HG02588 (cell line): ENCODE results near the gene TTC7B.
"Not testable (repeated sequence)": the region's sequence is repeated elsewhere in the genome, so short reads cannot be mapped to it uniquely, and the experiment has no call there.

Source experiments
- ATAC-seq: cut with Tn5 transposase; IDR thresholded peaks from one replicate; pipeline ENCODE4 v1.9.1; 2021; ENCODE audit warnings: mild to moderate bottlenecking, moderate library complexity; ENCODE audit not compliant: unreplicated experiment

TTC7B gene

GRCh38 chr14:90830931-90831701, 14.9 kb upstream of the TTC7B start:
- ATAC-seq, result no peak

- no peak for ATAC-seq
Measured at GRCh38 chr14:90829677-90830076, 13.4 kb upstream of the TTC7B start.

- ATAC-seq, result no peak
Measured at GRCh38 chr14:90828642-90829487, 12.6 kb upstream of the TTC7B start.

GRCh38 chr14:90827919-90828610, 11.8 kb upstream of the TTC7B start:
- peak; percentile 99 for ATAC-seq

GRCh38 chr14:90823542-90823941, 7.3 kb upstream of the TTC7B start:
- ATAC-seq, result not testable (repeated sequence)

GRCh38 chr14:90820958-90821357, 4.7 kb upstream of the TTC7B start:
- peak; percentile 59 for ATAC-seq

GRCh38 chr14:90819734-90820393, 3.6 kb upstream of the TTC7B start:
- no peak for ATAC-seq

GRCh38 chr14:90818715-90819114, 2.5 kb upstream of the TTC7B start:
- no peak for ATAC-seq

GRCh38 chr14:90816681-90817436, 629 bp upstream of the TTC7B start:
- no peak for ATAC-seq

- ATAC-seq, result no peak
Measured at GRCh38 chr14:90815572-90815821, 733 bp downstream of the TTC7B start.

- ATAC-seq, result no peak
Measured at GRCh38 chr14:90814806-90815571, 1.2 kb downstream of the TTC7B start.

- ATAC-seq, result no peak
Measured at GRCh38 chr14:90813442-90813841, 2.8 kb downstream of the TTC7B start.

GRCh38 chr14:90812109-90812508, 4.1 kb downstream of the TTC7B start:
- no peak for ATAC-seq

GRCh38 chr14:90811641-90812040, 4.6 kb downstream of the TTC7B start:
- ATAC-seq, result no peak

GRCh38 chr14:90810806-90811205, 5.4 kb downstream of the TTC7B start:
- no peak for ATAC-seq

GRCh38 chr14:90809530-90810312, 6.5 kb downstream of the TTC7B start:
- ATAC-seq, result no peak

- ATAC-seq, result no peak
Measured at GRCh38 chr14:90808759-90809529, 7.3 kb downstream of the TTC7B start.

- no peak for ATAC-seq
Measured at GRCh38 chr14:90807060-90807459, 9.2 kb downstream of the TTC7B start.
